GM18508 (cell line): ENCODE results near the gene NBEA.

Source experiments
- ATAC-seq: cut with Tn5 transposase; IDR thresholded peaks from one replicate; pipeline ENCODE4 v1.9.1; 2021; ENCODE audit warnings: moderate number of reproducible peaks; ENCODE audit not compliant: insufficient read depth, unreplicated experiment

The NBEA gene

GRCh38 chr13:35470671-35471661, 528.9 kb downstream of the NBEA start:
- no peak for ATAC-seq

- no peak for ATAC-seq
Observed at GRCh38 chr13:35471706-35472322, 529.7 kb downstream of the NBEA start.

DNA sequence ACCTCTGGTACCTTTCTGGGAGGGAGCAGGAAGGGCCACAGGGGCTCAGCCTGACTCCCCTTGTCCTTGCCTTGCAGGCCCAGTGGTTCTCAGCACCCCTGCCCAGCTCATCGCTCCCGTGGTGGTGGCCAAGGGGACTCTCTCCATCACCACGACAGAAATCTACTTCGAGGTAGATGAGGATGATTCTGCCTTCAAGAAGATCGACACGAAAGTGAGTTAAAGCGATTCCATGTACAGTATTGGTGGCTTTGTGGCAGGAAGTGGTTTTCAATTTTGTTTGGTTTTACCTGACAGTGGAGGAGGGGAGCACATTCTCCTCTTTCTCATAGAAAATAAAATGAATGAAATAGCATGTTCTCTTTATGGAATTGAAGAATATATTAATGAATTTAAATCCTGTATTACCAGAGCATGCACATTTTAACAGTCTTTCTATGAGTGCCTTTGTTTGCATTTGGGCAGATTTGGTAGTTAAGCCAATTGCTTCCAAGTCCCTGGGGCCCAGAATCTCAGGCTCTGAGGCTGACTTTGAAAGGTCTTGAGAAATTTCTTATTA, 530.3 kb downstream of the NBEA start:
- no peak for ATAC-seq

- ATAC-seq: no peak
Observed at GRCh38 chr13:35473206-35473775, 531.2 kb downstream of the NBEA start.

DNA sequence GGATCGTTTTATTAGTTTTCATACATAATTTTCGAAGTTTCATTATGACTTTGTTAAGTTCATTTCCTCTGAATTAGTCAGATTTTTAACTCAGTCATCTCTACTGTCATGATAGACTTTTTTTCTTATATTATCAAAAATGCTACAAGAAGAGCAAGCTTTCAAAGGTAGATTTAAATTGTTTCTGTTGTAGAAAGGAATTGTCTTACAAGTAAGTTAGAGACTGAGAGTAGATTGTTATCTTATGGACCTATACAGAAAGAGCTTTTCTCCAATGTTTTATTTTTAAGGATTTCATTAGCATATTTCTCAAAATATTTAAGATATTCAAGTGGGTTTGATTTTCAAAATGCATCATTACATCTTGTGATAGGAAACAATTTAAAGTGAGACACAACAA, 531.7 kb downstream of the NBEA start:
- no peak for ATAC-seq

DNA sequence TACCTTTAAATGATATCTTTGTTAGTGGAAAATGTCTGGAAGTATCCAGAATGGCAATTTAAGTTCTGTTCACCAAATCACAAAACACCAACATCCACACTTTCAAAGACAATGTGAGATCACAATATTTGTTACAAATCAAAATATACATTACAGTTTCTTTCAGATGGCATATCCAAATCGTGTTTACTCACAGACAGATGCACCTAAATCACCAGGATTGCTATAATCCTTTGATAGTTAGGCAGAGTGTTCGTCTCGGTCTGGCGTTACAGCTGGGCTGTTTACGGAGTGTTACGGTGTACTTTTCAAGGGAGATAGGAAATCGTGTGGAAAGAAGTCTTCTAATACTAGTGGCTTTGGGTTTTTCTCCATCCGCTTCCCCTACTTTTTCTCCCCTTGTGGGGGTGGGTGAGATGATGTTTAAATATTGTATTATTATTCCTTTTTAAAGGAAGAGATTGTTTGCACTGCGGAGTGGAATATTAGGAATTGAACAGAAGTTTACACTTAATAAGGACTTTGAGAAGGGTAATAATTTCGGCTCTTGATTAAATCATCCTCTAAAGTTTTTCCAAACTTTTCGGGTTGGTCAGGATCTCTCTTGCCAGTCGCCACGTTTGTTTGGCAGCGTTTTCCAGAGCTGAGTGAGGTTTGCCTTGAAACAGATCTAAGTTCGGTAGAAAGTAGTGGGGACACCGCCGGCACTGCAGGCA, 532.6 kb downstream of the NBEA start:
- no peak for ATAC-seq

DNA sequence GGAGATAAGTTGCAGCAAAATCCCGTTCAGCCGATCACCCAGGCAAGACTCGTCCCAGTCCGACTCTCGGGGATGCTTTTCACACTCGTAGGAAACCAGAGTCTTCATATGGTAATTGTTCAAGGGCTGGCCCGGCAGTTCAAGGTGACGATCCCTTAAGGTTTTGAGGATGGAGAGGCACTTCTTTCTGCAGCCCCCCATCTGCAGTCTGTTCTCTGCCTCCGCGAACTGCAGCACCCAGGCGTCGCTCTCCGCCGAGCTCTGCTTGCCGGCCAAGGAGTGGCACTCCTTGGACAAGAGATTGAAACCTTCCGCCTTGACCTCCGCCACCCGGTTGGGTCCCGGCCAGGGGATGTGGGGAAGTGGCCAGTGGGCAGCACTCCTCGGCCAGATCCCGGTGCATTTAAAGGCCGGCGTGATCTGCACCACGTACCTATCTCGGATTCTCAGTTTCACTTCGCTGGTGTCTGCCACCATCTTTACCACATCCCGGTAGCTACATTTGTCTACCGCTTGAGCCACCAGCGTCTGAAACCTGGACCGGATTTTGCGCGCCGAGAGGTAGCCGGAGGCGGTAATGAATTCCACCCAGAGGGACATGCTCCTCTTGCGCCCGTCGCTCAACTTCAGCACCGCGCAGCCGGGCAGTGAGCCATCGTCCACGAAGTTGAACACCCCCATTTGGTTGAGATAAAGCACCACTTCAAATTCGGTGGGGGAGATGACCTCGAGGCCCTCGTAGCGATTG, 533.3 kb downstream of the NBEA start:
- no peak for ATAC-seq

- no peak for ATAC-seq
Observed at GRCh38 chr13:35475960-35476943, 534.2 kb downstream of the NBEA start, which contains the start of gene MAB21L1. Gene MAB21L1, minus strand, starts transcription at chr13:35476689. Its CDS starts 551 bp downstream, at chr13:35476138.

DNA sequence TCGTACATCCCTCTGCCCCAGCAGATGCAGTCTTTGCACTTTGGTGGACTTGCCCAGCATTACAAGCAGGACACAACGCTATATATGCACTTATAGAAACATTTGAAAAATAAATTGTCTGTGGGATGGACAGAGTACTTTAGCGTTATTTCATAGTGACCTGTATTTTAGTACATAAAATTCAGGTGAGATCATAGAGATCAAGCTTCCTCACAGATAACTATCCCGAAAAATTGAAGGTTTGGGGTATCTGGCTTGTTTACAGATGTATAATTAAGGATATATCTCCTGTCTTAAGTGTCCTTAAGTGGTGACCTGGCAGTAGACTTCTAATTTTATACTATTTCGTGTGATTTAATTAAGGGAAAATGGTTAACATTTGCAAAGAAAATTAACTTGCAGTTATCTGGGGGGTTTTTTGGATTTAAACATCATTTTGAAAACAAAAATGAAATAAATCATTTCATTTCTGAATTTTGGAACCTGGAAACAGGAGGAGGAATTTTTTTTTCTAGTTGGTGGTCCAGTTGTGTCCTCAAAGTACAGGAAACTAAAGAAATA, 535.4 kb downstream of the NBEA start:
- no peak for ATAC-seq

DNA sequence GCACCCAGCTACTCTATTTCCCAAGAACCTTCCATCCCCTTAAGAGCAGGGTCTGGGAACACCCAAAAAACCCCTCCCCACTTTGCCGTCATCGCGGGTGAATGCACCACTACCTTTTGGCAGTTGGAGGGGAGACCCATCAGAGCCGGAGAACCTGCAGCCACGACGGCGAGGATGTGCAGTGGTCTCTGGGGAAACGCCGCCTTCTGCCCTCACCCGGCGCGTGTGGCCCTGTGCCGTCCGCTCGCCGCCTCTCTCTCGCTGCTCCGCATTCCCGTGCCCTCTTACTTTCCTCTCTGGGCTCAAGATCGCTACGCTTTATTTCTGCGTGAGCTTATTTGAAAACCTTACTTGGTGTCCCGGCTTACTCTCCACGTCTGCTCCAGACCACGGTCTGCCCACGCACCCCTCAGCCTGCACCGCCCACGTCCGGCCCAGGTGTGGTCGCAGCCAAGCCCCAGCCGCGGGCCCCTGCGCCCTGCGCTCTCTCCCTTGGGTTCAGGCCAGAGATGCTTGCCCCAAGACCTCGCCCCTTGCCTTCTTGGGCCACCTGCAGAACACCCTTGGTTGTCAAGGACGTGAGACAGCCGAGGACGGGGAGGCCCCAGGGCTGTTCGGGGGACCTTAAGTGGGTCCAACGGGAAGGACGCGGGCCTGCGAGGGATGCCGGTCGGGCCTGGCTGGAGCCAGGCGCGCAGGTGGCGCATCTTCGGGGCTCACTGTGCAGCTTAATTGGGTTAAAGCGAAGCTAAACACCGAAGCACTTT, 536.4 kb downstream of the NBEA start:
- ATAC-seq: no peak

- ATAC-seq: no peak
Observed at GRCh38 chr13:35479038-35479492, 537.0 kb downstream of the NBEA start.

GRCh38 chr13:35479706-35480105, 537.6 kb downstream of the NBEA start:
- ATAC-seq: no peak

DNA sequence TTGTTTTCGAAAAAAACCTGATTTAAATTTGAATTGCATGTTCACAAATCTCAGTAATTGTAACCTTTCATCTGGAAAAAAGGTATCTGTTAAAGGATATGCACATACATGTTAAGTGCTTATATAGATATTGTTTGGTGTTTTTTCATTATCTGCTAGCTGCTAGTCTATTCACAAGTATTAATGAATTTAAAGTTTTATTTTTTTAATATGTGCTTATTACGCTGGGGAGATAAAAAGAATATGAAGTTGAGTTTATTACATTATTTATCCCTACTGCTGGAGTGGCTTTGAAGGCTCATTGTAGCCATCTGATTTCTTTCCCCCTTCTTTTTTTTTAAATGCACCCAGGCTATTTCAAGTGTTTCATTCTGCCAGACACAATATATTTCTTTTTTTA, 538.3 kb downstream of the NBEA start:
- ATAC-seq: no peak

GRCh38 chr13:35481777-35482176, 539.7 kb downstream of the NBEA start:
- ATAC-seq: no peak

- no peak for ATAC-seq
Observed at GRCh38 chr13:35482527-35482926, 540.5 kb downstream of the NBEA start.

- ATAC-seq: no peak
Observed at GRCh38 chr13:35483761-35484160, 541.7 kb downstream of the NBEA start.

DNA sequence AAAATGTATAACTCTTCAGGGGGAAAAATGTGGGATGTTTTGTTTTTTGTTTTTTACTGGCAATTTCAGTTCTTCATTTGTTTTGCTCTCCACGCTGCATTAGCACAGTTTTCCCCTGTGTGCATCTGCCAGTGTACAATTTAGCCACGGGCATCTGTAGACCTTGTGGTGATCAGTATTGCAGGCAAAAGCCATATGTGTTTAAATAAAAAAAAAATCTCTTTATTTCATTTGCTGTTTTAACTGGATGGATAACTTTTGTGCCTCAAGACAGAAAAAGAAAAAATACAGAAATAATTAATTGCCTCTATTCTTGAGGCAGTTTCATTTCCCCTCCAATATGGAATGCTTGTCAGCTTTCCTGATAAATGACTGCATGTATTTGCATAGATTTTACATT, 542.3 kb downstream of the NBEA start:
- no peak for ATAC-seq
